IMR-90 (cell line): ENCODE results near the gene UNKL. TPM values are rescaled to one million over a fixed set of nuclear protein-coding genes. Genes with fewer than 3 reads are reported as not detected.
A peak's percentile ranks its signal among the peaks of the same experiment; 100 is the strongest.

Experiments
- ATAC-seq: fragments of 200-7000 bp; cut with Tn5 transposase; 2 replicates; pipeline ENCODE4 v1.9.1; 2020; ENCODE audit warnings: low read depth, mild to moderate bottlenecking, moderate library complexity
- BruUV-seq: library from RNA; stranded (reverse); fragments of 400-500 nt; replicated peaks from 2 replicates; lab custom pipeline; 2021; lab: Mats Ljungman, UMichigan
- CTCF ChIA-PET: fragments of 300-600 bp; formaldehyde crosslinking; extraction: SDS; loops from one replicate; lab custom pipeline; 2021; ENCODE audit warnings: antibody characterized with exemption; lab: Yijun Ruan, JAX
- POLR2A ChIA-PET: fragments of 300-600 bp; sonication (Branson Sonifier 250); formaldehyde crosslinking; loops from one replicate; lab custom pipeline; 2022; ENCODE audit warnings: antibody characterized with exemption; ENCODE audit not compliant: unreplicated experiment; lab: Charles Lee
- DNase-seq: peaks from one replicate; pipeline ENCODE4 v3.0.0; 2013
- H2AFZ ChIP-seq: replicated peaks from 2 replicates; pipeline ENCODE3; 2013; ENCODE audit warnings: low read length, mild to moderate bottlenecking; ENCODE audit not compliant: poor library complexity
- H2AK5ac ChIP-seq: 2 replicates; pipeline ENCODE4 v1.6.1; 2013; ENCODE audit warnings: low read depth, low read length, inconsistent platforms
- H2AK9ac ChIP-seq: replicated peaks from 2 replicates; pipeline ENCODE3; 2013; ENCODE audit warnings: mild to moderate bottlenecking, low read depth, low read length, moderate library complexity; ENCODE audit not compliant: poor library complexity
- H2BK120ac ChIP-seq: 2 replicates; pipeline ENCODE4 v1.6.1; 2013; ENCODE audit warnings: low read depth, low read length, inconsistent platforms
- H2BK15ac ChIP-seq: 3 replicates; pipeline ENCODE4 v1.6.1; 2013; ENCODE audit warnings: low read depth, low read length, inconsistent platforms
- H2BK20ac ChIP-seq: 2 replicates; pipeline ENCODE4 v1.6.1; 2013; ENCODE audit warnings: low read depth, mild to moderate bottlenecking, inconsistent platforms, low read length, moderate library complexity
- H2BK5ac ChIP-seq: 2 replicates; pipeline ENCODE4 v1.6.1; 2013; ENCODE audit warnings: mild to moderate bottlenecking, low read depth, low read length, inconsistent platforms; ENCODE audit not compliant: poor library complexity, severe bottlenecking
- H3K14ac ChIP-seq: replicated peaks from 2 replicates; pipeline ENCODE4 v1.6.1; 2013; ENCODE audit warnings: low read depth, low read length, inconsistent platforms
- H3K18ac ChIP-seq: 2 replicates; pipeline ENCODE4 v1.6.1; 2013; ENCODE audit warnings: low read depth, low read length, control low read depth
- H3K23ac ChIP-seq: 2 replicates; pipeline ENCODE4 v1.6.1; 2013; ENCODE audit warnings: low read depth, low read length, inconsistent platforms
- H3K27ac ChIP-seq: 2 replicates; pipeline ENCODE4 v1.5.1; 2013; ENCODE audit warnings: mild to moderate bottlenecking, control low read depth, low read length; ENCODE audit not compliant: insufficient read depth
- H3K27me3 ChIP-seq: 2 replicates; pipeline ENCODE4 v1.6.1; 2013; ENCODE audit warnings: low read length; ENCODE audit not compliant: control insufficient read depth, insufficient read depth
- H3K36me3 ChIP-seq: 2 replicates; pipeline ENCODE4 v1.6.1; 2013; ENCODE audit warnings: low read length, mixed read lengths; ENCODE audit not compliant: control insufficient read depth, insufficient read depth
- H3K4ac ChIP-seq: 2 replicates; pipeline ENCODE4 v1.6.1; 2013; ENCODE audit warnings: low read depth, low read length, inconsistent platforms
- H3K4me1 ChIP-seq: 2 replicates; pipeline ENCODE4 v1.6.1; 2013; ENCODE audit warnings: low read length, mixed read lengths; ENCODE audit not compliant: control insufficient read depth, insufficient read depth
- H3K4me2 ChIP-seq: 2 replicates; pipeline ENCODE4 v1.6.1; 2013; ENCODE audit warnings: low read depth, mild to moderate bottlenecking, control low read depth, low read length, moderate library complexity
- H3K4me3 ChIP-seq: 2 replicates; pipeline ENCODE4 v1.5.1; 2013; ENCODE audit warnings: low read depth, mild to moderate bottlenecking, control low read depth, low read length, moderate library complexity; ENCODE audit not compliant: insufficient read depth
- H3K56ac ChIP-seq: 2 replicates; pipeline ENCODE4 v1.6.1; 2013; ENCODE audit warnings: low read length, inconsistent platforms; ENCODE audit not compliant: insufficient read depth; ENCODE audit errors: extremely low read depth
- H3K79me1 ChIP-seq, 2 experiments: 2 replicates each; pipeline ENCODE4 v1.6.1; 2013; ENCODE audit warnings: low read length in 2 of 2, inconsistent platforms in 1 of 2, low read depth in 1 of 2
- H3K9ac ChIP-seq: 2 replicates; pipeline ENCODE4 v1.6.1; 2013; ENCODE audit warnings: low read depth, low read length, control low read depth
- H3K9me1 ChIP-seq: 2 replicates; pipeline ENCODE4 v1.6.1; 2013; ENCODE audit warnings: low read length, inconsistent platforms; ENCODE audit not compliant: insufficient read depth
- H3K9me3 ChIP-seq: 2 replicates; pipeline ENCODE4 v1.6.1; 2013; ENCODE audit warnings: low read length; ENCODE audit not compliant: control insufficient read depth, insufficient read depth
- H4K20me1 ChIP-seq: 2 replicates; pipeline ENCODE4 v1.6.1; 2013; ENCODE audit warnings: low read length, inconsistent platforms; ENCODE audit not compliant: insufficient read depth
- H4K5ac ChIP-seq: 2 replicates; pipeline ENCODE4 v1.6.1; 2013; ENCODE audit warnings: mild to moderate bottlenecking, low read depth, low read length, control low read depth
- H4K8ac ChIP-seq, 2 experiments: 2 replicates each; pipeline ENCODE4 v1.6.1; 2013; ENCODE audit warnings: low read depth in 2 of 2, low read length in 2 of 2, control low read depth in 1 of 2, inconsistent platforms in 1 of 2
- H4K91ac ChIP-seq: 2 replicates; pipeline ENCODE4 v1.6.1; 2013; ENCODE audit warnings: low read depth, low read length, inconsistent platforms; ENCODE audit not compliant: insufficient read depth
- BHLHE40 ChIP-seq: fragments of 150-350 bp; IDR thresholded peaks from 2 replicates; pipeline ENCODE4 v1.6.1; 2016; ENCODE audit warnings: mild to moderate bottlenecking, low read depth, low read length
- MXI1 ChIP-seq: IDR thresholded peaks from 2 replicates; pipeline ENCODE4 v1.6.1; 2012; ENCODE audit warnings: low read depth, mild to moderate bottlenecking, low read length, moderate library complexity, borderline replicate concordance
- POLR2A ChIP-seq: IDR thresholded peaks from 2 replicates; pipeline ENCODE4 v1.6.1; 2012; ENCODE audit warnings: mild to moderate bottlenecking, low read depth, low read length
- WGBS, 2 experiments: methylation state at CpG; one replicate each; pipeline versions ENCODE4 v1.1.5 to v1.1.7; 2013; ENCODE audit warnings: missing lambda C conversion rate in 2 of 2; ENCODE audit not compliant: insufficient read length in 1 of 2; ENCODE audit errors: extremely low coverage in 2 of 2; 5-methylcytosine and 5-hydroxymethylcytosine counted together
- dilution Hi-C: fragments of 300-500 bp; cut with HindIII; formaldehyde crosslinking; loops from one replicate; pipeline ENCODE4 v1.14.3; 2018; ENCODE audit warnings: low sequenced_read_pairs; ENCODE audit not compliant: unreplicated experiment
- in situ Hi-C: fragments of 300-500 bp; cut with MboI; formaldehyde crosslinking; loops from 3 replicates; pipeline ENCODE4 v1.14.3; 2019; ENCODE audit warnings: low sequenced_read_pairs, inconsistent platforms, mixed read lengths
- intact Hi-C: fragments of 100-400 bp; cut with micrococcal nuclease; formaldehyde crosslinking; loops from 2 replicates; pipeline ENCODE4 v1.10.0; 2022
- polyA plus RNA-seq, 3 experiments: library from polyadenylated mRNA; depleted of rRNA; stranded (reverse); fragments of >200 nt; gene quantifications; 2 replicates each; pipeline ENCODE4 v1.2.3, GENCODE V29; 2012; ENCODE audit warnings: low replicate concordance in 1 of 3
- total RNA-seq: library from RNA; depleted of rRNA; stranded (reverse); fragments of >200 nt; gene quantifications from 2 replicates; pipeline ENCODE4 v1.2.3, GENCODE V29; 2012

UNKL gene
- total and polyA plus RNA-seq, 2 of the 4 experiments (the other 2 are of a cell fraction), result 4.1 to 13.3 TPM

- Histone ChIP-seq H3K27ac (peak overlapping the region; percentile 44), H3K4ac (peak overlapping the region; percentile 70), H3K4me2 (peak overlapping the region; percentile 100), H2BK120ac (no peak overlapping the region), H3K79me1 (peaks cover 11 to 23% of the 10 kb centered on the region in 2 experiments), H3K36me3 (no peaks in the 10 kb centered on the region), H3K14ac (no peak overlapping the region; the same call in 1 of the 2 replicates), H4K20me1 (no peaks in the 10 kb centered on the region), H4K91ac (peak overlapping the region; percentile 25; the same call in 1 of the 2 replicates), H3K18ac (no peak overlapping the region), H3K9me1 (no peaks in the 10 kb centered on the region), H2BK5ac (no peak overlapping the region), H2AK5ac (peak overlapping the region; percentile 87), H2AFZ (peak overlapping the region; percentile 97), H3K27me3 (no peaks in the 10 kb centered on the region), H3K56ac (0 out of 2 replicates have a peak overlapping the region, but pooled peaks have one; percentile 10), H3K4me3 (peak overlapping the region; percentile 63), H2BK20ac (no peak overlapping the region), H2AK9ac (peak overlapping the region; percentile 98), H4K5ac (peak overlapping the region; percentile 33), H2BK15ac (no peak overlapping the region), H4K8ac (peak overlapping the region; percentile 56 to 65), H3K23ac (no peak overlapping the region), H3K4me1 (peaks cover 3% of the 10 kb centered on the region; the same call in 1 of the 2 replicates), H3K9me3 (no peaks in the 10 kb centered on the region), H3K9ac (peak overlapping the region; percentile 52)
- intact Hi-C loops, result loop anchor here (10.0 kb wide), 1 partner anchor 55 kb away; the partner anchor contains the start of gene CLCN7
- ChIA-PET CTCF (no interaction called here), POLR2A (interaction anchor here (0.9 to 1.2 kb wide), 3 partner anchors 24 to 74 kb away, joined by 3 to 4 read pairs (median 4); no protein-coding TSS in a partner anchor)
- ATAC-seq, result no peak; the same call in 1 of the 2 replicates
- WGBS, 2 experiments, result 0% methylated on average over 7 of the region's 22 CpGs; no CpG with 5 or more reads in 1 of the 2 experiments
- in situ Hi-C loops, result no loop called here
- TF ChIP-seq MXI1, result no peak
- TF ChIP-seq POLR2A, result peak; percentile 2; the same call in 1 of the 2 replicates
- no peak for TF ChIP-seq BHLHE40
- dilution Hi-C loops, result no loop called here
- DNase-seq, result no peak
- BruUV-seq, result TSS peak; percentile 58
Observed at GRCh38 chr16:1420111-1420539, 5.6 kb upstream of the UNKL start.
